HTR-8/SVneo (cell line): Measurements from ENCODE around the gene SPTBN1.

ENCODE experiments used
- DNase-seq: peaks from one replicate; pipeline ENCODE4 v3.0.0; 2011; ENCODE audit warnings: low spot score, mixed read lengths; ENCODE audit not compliant: insufficient read length
- FAIRE-seq: peaks from 2 replicates; lab custom pipeline; 2011; peaks lifted over from hg19 to GRCh38; lab: Jason Lieb, UNC

Gene SPTBN1

DNA sequence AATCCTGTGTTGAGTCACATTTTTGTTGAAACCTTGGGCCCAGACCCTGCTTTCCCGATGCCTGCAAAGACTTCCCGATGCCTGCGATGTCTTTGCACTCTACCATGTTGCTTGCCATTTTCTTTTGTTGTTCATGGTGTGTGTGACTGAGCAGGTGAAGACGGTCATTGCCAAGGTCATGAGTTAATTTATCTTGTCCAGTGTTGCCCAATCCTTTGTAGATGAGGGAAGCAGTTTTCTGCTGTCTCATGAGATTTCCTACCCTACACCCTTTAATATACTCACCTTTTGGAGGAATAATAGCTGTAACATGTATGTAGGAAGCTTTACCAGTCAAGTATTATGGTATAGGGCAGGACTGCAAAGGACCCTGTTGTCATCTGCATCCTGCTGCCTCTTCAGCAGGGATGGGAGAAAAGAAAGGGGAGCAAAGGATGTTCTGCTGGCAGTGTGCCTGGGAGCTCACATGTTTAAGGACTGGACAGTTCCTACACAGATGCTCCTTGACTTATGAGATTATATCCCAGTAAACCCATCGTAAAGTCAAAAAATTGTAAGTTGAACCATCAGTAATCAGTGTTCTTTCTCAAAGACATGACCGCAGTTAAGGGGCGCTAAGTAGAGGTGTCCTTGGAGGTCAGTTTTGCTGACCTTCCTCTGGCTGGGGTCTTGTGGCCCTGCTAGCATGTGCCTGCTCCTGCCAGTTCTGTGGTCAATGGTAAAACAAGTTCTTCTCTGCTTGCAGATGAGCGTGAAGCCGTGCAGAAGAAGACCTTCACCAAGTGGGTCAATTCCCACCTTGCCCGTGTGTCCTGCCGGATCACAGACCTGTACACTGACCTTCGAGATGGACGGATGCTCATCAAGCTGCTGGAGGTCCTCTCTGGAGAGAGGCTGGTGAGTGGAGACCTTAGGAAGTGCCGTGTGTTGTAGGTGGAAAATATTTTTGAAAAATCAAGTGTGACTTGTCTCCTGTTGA lies 142.5 kb downstream of the SPTBN1 start:
- FAIRE-seq (no peak), DNase-seq (no peak)

DNA sequence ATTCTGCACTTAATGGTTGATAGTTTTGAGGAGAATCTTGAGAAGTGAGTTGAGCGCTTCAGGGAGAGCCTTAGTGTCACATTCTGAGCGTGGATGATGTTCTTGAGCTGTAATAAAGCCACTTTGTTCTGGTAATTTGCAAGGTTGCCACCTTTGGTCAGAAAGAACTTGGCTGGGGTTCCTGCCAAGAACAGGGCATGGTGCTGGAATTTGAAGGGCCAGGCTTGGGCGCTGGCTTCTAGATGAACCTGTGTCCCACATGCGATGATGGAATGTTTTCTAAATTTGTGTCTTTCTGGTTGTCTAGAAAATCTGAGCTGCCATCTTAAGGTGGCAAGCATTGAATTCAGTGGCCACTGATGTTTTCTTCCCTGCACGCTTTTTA lies 143.2 kb downstream of the SPTBN1 start:
- no peak for FAIRE-seq
- no peak for DNase-seq

DNA sequence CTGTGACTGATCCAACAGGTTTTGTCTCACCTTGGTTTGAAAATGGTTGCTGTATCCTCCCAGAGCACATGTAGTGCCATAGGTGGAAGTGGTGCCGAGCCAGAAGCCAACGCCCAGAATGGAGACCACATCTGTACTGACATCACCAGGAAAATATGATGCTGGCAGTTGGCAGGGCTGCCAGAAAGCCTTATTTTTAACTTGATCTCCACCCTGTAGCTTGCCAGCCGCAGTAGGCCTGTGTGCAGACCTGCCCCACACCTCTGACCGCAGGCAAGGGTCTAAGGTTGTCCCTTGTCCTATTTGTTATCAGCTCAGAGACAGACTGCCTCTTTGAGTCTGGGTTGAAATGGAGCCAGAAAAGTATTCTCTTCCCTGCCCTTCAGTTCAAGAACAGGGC lies 143.8 kb downstream of the SPTBN1 start:
- FAIRE-seq (no peak), DNase-seq (no peak)

DNA sequence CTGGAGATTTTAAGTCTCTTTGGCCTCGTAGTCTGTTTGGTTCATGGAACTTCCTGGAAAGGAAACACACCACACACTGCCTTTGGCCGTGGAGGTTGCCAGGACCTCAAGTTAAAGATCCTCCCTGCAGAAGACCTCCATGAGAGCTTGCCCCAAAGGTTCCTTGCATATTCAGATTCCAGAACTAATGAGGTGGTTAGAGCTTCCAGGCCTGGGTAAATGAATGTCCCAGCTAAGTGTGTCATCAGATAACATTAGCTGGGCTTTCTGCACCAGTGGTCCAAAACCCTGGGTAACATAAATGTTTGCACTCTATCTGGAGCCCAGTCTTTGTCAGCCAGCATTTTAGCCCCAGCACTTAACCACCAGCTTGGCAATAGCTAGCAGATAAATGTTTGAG lies 145.2 kb downstream of the SPTBN1 start:
- DNase-seq (no peak), FAIRE-seq (no peak)

DNA sequence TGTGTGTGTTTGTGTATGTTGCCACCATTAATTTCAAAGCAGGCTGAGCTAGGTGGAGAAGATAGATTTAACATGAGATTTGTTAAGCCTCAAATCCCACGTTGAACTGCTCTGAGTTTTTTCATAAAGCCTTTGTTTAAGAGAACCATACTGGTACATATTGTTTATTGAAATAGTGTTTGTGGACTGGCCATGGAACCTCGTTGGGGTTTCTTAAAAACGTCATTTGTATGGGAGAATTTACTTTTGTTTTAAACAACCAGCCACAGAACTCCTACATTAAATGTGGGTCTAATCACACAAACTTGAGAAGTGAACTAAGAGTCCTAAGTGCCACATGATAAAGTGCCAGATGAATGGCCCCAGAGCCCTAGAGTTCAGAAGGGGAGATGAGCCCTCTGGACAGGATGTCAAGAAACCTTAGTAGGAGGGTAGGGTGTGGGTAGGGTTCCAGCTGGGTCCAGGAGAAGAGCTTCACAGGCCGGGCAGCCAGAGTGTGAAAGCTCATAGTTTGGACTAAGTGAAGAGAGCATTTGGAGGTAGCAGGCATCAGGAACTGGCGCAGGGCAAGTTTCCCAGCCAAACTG lies 146.7 kb downstream of the SPTBN1 start:
- DNase-seq (no peak), FAIRE-seq (no peak)

DNA sequence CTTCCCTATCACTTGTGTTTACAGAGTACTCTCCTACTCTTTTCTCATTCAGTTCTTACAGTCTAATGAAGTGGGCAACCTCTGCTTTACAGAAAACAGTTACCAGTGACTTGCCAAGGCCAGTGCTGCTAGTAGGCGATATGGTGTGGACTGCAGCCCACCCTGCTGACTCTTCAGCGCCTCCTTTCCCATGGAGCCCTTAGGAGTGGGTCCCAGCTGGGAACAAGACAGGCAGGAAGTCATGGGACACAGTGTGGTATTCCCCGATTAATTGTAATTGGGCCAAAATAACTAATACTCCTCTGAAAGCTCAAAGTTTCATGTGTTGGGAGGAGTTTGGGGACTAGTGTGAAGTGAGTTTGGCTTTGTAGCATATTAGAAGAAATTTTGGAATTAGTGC lies 147.2 kb downstream of the SPTBN1 start:
- FAIRE-seq: no peak

DNA sequence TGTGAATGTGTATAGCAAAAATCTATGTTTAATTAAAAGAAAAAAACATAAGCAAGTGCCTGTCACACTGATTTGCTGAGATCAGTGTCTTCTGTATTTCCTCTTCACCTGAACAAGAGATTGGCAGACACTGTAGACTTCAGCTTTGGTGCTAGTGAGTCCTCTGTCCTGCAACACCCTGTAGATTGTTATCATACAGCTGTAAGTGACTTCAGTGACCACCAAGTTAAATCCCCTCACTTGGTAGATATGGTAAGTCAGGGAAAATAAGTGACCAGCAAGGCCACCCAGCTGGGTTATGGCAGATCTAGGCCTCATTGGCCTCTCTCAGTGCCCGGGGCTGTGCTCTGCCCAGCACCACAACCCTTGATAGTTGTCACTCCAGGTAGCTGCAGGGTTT lies 147.7 kb downstream of the SPTBN1 start:
- FAIRE-seq (no peak), DNase-seq (no peak)

More for the DNA sequence above, 147.2 kb downstream of the SPTBN1 start:
- DNase-seq: no peak

DNA sequence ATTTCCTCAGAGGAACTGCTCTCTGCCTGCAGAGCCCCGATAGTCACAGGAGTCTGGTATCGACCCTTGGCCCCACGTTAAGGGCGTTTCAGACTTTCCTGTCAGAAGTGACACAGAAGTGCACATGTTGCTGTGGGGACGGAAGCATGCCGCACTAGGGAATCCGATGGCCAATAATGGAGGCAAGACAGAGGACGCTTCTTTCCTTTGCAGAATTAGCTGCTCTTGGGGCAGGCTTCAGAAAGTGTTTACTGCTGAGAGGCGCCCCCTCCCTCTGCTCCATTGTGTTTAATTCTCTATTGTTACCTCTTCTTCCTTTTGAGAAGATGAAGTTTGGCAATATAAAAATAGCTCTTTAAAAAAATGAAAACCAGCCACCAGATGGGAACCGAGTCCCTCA lies 148.7 kb downstream of the SPTBN1 start:
- DNase-seq (no peak), FAIRE-seq (no peak)

DNA sequence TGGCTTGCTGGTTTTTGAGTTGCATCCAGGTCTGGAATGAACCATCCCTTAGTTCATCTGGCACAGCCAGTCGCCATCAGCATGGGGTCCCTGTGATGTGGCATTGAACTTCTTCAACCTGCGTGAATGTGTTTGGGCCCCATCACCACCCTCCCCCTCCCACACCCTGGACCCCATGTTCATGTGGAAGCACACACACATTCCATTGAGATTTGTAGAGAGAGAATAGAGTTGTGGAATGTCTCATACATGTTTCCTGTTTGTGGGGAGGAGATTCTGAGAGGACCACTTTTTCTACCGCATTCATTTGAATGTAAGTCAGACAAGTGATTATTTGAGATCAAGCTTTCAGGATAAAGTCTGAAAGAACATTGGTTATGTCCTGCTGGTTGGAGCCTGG lies 149.7 kb downstream of the SPTBN1 start:
- DNase-seq (no peak), FAIRE-seq (no peak)

DNA sequence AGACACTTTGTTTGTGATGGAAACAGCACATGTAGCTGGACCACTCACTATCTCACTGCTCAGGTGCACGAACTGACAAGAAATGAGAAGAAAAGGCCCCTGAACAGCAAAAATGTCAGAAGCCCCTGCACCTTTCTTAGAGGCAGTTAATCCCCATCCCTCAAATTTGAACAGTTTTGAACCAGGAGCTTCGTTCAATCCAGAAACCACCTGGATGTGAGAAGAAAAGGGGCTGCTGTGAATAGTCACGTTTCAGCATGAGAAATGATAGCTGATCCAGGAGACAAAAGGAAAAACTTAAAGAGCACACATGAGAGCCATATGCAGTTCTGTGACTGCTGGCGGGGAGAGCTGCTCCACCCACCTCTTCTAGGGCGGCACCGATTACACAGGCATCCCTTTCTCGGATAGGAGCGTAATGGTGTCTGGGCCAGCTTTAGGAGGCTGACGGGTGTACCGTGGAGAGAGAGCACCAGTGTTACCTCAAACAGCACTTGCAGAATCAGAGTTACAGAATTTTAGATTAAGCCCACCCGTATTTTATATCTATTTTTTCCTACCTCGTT lies 150.3 kb downstream of the SPTBN1 start:
- FAIRE-seq (no peak), DNase-seq (no peak)

DNA sequence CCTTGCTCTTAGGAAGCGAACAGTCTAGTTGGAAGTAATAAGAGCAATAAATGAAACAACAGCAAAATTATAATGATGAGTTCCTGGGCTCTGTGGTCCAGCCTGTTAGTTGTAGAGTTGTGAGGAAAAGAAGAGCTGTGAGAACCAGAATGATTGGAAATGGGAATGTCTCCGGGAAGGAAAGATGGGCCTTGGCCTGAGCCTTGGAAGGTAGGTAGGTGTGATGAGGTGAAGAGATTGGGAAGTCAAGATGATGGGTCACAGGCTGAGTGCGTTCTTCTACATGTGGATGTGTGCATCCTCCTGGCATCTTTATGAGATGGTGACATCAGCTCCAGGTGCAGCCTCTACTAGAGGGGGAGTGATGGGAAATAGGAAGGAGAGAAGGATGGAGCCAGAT lies 152.1 kb downstream of the SPTBN1 start:
- FAIRE-seq: no peak
- DNase-seq: no peak

DNA sequence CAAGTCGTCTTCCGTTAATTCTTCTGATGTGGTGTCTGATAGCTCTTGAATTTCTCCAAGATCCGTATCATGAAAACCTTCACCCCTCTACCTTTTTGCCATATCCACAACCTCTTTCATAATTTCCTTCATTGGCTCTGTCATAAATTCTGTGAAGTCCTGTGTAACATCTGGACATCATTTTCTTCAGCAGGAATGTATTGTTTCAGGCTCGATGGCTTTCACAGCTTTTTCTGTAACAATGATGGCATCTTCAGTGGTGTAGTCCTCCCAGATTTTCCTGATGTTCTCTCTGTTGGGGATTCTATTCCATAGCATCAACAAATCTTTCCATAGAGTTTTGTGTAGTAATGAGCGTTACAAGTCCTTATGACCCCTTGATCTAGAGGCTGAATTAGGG lies 153.1 kb downstream of the SPTBN1 start:
- DNase-seq: no peak
- no peak for FAIRE-seq

DNA sequence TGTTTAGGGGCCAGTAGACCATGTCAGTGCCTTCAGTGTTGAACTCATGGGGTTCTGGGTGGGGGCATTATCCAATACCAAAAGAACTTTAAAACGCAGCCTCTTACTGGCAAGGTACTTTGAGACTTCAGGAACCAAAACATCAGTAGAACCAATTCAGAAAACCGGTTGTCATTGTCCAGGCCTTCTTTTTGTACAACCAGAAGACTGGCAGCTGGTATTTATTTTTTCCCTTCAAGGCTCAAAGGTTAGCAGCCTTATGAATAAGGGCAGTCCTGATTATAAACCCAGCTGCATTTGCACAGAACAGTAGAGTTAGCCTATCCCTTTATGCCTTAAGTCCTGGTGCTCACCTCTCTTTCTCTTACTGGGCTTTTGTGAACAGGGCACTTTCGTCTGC lies 153.5 kb downstream of the SPTBN1 start:
- FAIRE-seq (no peak), DNase-seq (no peak)

DNA sequence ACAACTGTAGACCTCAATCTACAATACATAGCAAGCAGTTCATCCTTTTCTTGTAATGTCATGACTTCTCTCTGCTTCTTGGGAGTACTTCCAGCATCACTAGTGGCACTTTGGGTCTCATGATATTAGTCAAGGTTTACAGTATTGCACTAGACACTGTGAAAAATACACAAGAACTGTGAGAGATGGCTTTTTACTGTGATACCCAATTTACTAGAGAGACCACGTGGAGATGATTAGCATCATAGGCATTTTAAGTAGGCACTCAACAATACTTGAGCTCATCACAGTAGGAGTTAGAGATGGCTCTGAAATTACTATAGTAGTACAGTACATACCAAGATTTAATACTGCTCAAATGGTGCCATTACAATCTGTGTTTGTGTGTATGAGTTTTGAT lies 154.6 kb downstream of the SPTBN1 start:
- DNase-seq (no peak), FAIRE-seq (no peak)

DNA sequence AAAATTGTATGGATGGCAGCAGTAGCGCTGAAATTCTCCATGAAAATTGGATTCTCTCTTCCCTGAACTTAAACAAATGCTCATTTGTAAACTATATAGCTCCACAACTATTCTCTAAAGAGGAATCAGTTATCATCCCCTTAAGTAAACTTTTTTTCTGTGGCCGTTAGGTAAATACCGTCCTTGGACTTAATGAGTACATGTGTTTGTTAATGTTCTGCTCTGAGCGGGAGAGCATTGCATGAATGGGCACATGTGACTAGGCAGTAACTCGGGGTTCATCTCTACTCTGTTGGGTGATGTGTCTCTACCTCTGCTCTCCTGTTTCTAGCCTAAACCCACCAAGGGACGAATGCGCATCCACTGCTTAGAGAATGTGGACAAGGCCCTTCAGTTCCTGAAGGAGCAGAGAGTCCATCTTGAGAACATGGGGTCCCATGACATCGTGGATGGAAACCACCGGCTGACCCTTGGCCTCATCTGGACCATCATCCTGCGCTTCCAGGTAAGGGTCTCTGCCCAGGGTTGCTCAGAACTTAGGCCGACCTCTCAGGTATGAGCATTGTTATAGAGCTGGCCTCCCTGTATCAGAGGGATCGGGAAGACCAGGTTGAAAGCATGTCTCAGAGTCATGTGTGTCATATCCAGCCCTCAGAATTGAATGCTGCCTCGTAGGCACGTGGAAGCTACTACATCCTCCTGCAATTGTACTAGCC lies 155.9 kb downstream of the SPTBN1 start:
- DNase-seq (no peak), FAIRE-seq (no peak)

DNA sequence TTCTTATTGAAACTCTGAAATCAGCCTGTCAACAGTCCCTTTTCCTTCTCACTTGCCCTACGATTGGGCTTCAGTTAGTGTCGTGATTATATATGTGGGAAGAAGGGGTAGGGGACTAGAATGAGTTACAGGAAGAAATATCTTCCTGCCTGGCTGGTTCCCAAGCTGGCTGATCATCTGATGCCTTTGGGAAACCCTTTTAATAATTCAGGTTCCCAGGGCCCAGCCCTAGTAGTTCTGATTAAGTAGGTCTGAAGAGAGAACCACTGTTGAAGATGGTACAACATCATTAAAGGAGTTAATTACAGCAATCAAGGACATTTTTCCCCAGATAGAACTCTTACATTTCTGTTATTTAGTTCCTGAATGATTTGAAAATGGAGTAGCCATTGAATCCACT lies 157.3 kb downstream of the SPTBN1 start:
- no peak for FAIRE-seq

DNA sequence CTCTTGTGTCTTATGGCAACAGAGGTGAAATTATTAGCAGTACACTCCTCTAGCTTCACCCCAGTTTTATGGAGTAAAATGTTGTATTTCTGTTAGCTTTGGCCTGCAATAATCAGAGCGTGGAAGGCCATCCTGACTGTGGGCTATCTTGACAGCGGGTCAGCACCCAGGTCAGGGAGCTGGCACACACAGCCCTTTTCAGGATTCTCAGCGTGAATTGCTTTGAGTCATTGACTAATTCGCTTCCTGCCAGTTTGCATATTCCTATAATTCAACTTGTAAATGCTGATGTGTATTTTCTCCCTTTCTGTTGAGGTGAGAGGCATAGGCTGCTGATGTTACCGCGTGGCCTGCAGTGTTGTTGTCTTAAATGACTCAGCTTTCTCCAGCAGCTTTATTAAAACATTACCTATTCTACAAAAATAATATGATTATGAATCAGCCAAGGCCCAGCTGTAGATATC lies 157.7 kb downstream of the SPTBN1 start:
- FAIRE-seq (no peak), DNase-seq (no peak)

More for the DNA sequence above, 157.3 kb downstream of the SPTBN1 start:
- DNase-seq: no peak

DNA sequence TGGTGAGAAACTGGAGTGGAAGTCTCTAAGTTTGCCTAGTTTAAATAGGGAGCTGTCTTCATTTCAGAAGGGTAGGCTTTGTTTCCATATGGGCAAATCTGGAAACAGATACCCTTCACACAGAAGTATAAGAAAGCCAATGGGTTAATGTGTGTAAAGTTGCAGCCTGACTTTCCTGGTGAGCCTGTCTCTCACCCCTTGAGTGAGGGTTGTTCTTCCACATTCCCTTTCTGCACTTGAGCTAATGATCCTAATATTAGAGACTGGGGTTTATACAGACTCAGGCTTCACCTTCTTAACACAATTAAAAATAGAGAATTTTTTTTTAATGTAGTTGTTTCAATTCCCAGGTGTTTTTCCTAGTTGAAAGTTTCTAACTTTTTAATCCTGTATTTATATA lies 158.7 kb downstream of the SPTBN1 start:
- FAIRE-seq (no peak), DNase-seq (no peak)

DNA sequence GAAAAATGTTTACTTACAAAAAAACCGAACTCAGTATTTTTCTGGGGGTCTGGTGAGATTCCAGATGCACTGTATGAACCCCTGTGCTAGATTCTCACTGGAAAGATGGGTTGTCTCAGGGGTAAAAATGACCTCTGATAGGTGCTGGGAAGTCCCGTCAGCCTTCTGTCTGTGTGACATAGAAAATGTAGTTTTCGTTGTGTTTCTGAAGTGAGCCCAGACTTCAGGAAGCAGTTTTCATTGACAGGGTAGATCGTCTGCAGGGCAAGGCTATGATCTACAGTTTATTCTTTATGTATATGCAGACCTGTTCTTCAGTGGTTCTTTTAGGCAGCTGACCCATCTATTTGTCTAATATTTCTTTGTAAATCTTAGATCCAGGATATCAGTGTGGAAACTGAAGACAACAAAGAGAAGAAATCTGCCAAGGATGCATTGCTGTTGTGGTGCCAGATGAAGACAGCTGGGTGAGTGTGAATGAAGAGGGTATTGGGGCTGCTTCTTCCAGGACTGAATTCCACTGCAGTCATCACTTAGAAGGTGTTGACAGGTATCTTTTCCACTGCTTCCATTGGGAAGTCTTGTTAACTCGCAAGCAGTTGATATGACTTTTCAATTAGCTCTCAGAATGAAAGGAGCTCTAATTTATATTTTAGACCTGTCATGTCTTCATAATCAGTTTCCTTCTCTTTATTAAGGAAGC lies 159.9 kb downstream of the SPTBN1 start:
- no peak for DNase-seq
- no peak for FAIRE-seq

DNA sequence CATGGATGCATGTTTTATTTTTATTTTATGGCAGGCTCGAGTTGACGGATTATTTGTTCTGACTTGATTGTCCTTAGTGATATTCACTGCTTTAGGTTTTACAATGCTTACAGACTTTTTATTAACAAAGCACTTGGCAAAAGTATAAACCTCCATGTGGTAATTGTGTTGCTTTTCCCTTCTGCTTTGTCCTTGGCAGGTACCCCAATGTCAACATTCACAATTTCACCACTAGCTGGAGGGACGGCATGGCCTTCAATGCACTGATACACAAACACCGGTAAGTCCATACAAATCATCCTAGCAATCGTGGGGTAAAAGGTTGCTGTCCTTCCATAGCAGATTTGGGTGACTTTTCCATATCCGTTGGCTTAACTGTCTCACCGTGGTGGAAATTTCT lies 161.3 kb downstream of the SPTBN1 start:
- DNase-seq (no peak), FAIRE-seq (no peak)
